Smooth muscle cell (in vitro differentiated cells): ENCODE data around the gene MAPK8IP1. TPM values are rescaled to one million over a fixed set of nuclear protein-coding genes. Genes with fewer than 3 reads are reported as not detected.

ENCODE experiments used
- DNase-seq: peaks from one replicate; lab custom pipeline; 2025; ENCODE audit not compliant: unreplicated experiment; lab: John Stamatoyannopoulos, UW
- H2AFZ ChIP-seq: fragments of 200-600 bp; sonication (generic); 2 replicates; pipeline ENCODE4 v1.6.0; 2016; ENCODE audit warnings: antibody characterized with exemption, low read depth, mild to moderate bottlenecking
- H3F3A ChIP-seq: fragments of 200-600 bp; sonication (generic); 2 replicates; pipeline ENCODE4 v1.6.0; 2017; ENCODE audit warnings: antibody characterized with exemption, low read depth
- H3K27ac ChIP-seq: fragments of 200-600 bp; sonication (generic); 2 replicates; pipeline ENCODE4 v1.5.1; 2016; ENCODE audit warnings: low read depth, mild to moderate bottlenecking
- H3K27me3 ChIP-seq: fragments of 200-600 bp; sonication (generic); 2 replicates; pipeline ENCODE4 v1.6.1; 2016; ENCODE audit warnings: low read depth, mild to moderate bottlenecking
- H3K36me3 ChIP-seq: fragments of 200-600 bp; sonication (generic); 2 replicates; pipeline ENCODE4 v1.5.1; 2016; ENCODE audit warnings: low read depth
- H3K4me1 ChIP-seq: fragments of 200-600 bp; sonication (generic); 2 replicates; pipeline ENCODE4 v1.5.1; 2016; ENCODE audit warnings: low read depth
- H3K4me2 ChIP-seq: fragments of 200-600 bp; sonication (generic); 2 replicates; pipeline ENCODE4 v1.6.0; 2016; ENCODE audit warnings: mild to moderate bottlenecking
- H3K4me3 ChIP-seq: fragments of 200-600 bp; sonication (generic); 2 replicates; pipeline ENCODE4 v1.5.1; 2016; ENCODE audit warnings: mild to moderate bottlenecking
- H3K79me2 ChIP-seq: fragments of 200-600 bp; sonication (generic); 2 replicates; pipeline ENCODE4 v1.6.0; 2016; ENCODE audit warnings: low read depth, mild to moderate bottlenecking
- H3K9ac ChIP-seq: fragments of 200-600 bp; sonication (generic); 2 replicates; pipeline ENCODE4 v1.6.0; 2016; ENCODE audit warnings: low read depth
- H3K9me3 ChIP-seq: fragments of 200-600 bp; sonication (generic); replicated peaks from 2 replicates; pipeline ENCODE4 v1.5.1; 2016; ENCODE audit warnings: low read depth
- H4K20me1 ChIP-seq: fragments of 200-600 bp; sonication (generic); 2 replicates; pipeline ENCODE4 v1.6.0; 2016; ENCODE audit warnings: low read depth
- WGBS: methylation state at CpG from one replicate; pipeline ENCODE4 v1.1.7; 2016; ENCODE audit warnings: low lambda C conversion rate; 5-methylcytosine and 5-hydroxymethylcytosine counted together
- polyA plus RNA-seq: library from polyadenylated mRNA; unstranded; fragments of >200 nt; fragmentation: Nextera tagmentation; extraction: Ambion mirVana; gene quantifications from 2 replicates; pipeline ENCODE4 v1.2.1, GENCODE V29; 2016
- total RNA-seq: library from RNA; depleted of rRNA; stranded (reverse); fragments of >200 nt; gene quantifications from 2 replicates; pipeline ENCODE4 v1.2.3, GENCODE V29; 2014
- TF ChIP-seq, protein P1 (sequence below): fragments of 200-600 bp; sonication (generic); IDR thresholded peaks from 2 replicates; pipeline ENCODE4 v1.5.1; 2017; ENCODE audit warnings: borderline replicate concordance, mild to moderate bottlenecking, antibody characterized with exemption; ENCODE audit not compliant: insufficient read depth, poor library complexity, severe bottlenecking

The MAPK8IP1 gene
- total and polyA plus RNA-seq, 2 experiments from 2014 or later: 5.2 to 8.1 TPM

DNA sequence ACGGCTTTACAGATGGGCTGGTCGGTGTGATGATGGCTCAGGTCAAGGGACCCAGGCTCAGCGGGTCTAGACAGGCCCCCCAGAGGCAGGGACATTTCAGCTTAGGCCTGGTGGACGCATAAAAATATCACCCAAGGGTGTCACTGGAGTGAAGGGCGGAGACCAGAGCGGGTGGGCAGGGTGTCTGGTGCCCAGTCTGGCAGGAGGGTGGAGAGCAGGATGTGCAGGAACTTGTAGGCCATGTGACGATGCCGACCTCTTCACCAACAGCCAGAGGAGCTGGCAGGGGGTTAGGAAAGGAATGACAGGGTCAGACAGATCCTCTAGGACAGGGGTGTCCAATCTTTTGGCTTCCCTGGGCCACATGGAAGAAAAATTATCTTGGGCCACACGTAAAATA lies 4.5 kb downstream of the MAPK8IP1 start:
- TF ChIP-seq, protein P1, sequence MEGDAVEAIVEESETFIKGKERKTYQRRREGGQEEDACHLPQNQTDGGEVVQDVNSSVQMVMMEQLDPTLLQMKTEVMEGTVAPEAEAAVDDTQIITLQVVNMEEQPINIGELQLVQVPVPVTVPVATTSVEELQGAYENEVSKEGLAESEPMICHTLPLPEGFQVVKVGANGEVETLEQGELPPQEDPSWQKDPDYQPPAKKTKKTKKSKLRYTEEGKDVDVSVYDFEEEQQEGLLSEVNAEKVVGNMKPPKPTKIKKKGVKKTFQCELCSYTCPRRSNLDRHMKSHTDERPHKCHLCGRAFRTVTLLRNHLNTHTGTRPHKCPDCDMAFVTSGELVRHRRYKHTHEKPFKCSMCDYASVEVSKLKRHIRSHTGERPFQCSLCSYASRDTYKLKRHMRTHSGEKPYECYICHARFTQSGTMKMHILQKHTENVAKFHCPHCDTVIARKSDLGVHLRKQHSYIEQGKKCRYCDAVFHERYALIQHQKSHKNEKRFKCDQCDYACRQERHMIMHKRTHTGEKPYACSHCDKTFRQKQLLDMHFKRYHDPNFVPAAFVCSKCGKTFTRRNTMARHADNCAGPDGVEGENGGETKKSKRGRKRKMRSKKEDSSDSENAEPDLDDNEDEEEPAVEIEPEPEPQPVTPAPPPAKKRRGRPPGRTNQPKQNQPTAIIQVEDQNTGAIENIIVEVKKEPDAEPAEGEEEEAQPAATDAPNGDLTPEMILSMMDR: no peak
- H3K36me3 ChIP-seq: no peaks in the 10 kb centered on the region
- no peaks in the 10 kb centered on the region for H3K79me2 ChIP-seq
- H3K27me3 ChIP-seq: peaks cover 12% of the 10 kb centered on the region
- H4K20me1 ChIP-seq: peaks cover 3% of the 10 kb centered on the region
- H2AFZ ChIP-seq: no peak overlapping the region
- no peak overlapping the region for H3K9ac ChIP-seq
- H3K4me1 ChIP-seq: no peaks in the 10 kb centered on the region
- H3K4me2 ChIP-seq: no peak overlapping the region
- H3K27ac ChIP-seq: no peak overlapping the region
- no peak overlapping the region for H3K4me3 ChIP-seq
- no peaks in the 10 kb centered on the region for H3F3A ChIP-seq
- WGBS: 95% methylated on average over 9 of the region's 9 CpGs
- no peaks in the 10 kb centered on the region for H3K9me3 ChIP-seq
- DNase-seq: no peak

DNA sequence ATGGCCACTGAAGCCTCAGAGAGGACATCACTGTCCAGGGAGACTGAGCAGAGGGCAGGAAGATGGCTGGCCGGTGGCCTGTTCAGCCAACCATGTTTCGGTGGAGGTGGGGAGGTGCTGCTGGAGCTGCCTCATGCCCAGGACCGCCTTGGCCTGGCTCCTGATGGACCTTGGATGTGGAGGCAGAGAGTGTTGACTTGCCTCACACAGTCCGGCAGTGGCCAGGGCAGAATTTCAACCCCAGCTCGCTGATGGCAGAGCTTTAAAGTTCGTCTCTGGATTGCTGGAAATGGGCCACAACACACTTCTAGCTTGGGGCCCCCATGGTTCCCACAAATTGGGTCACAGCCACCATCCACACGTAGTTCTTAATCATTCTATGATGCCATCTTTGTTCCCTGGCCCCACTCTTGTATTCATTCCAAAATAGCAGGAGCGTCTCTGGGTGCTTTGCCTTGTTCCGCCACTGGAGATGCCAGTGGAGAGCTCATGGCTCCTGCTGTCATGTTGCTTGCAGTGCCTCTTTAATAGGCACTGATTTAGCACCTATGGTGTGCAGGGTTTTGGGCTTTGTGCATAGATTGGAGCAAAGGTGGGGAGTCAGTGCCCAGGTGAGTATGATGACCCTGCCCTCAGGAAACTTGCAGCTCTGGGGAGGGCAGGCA lies 5.6 kb downstream of the MAPK8IP1 start:
- DNase-seq: no peak
- Histone ChIP-seq H3K27ac (no peak overlapping the region), H3K79me2 (no peaks in the 10 kb centered on the region), H3K9ac (no peak overlapping the region), H3K4me1 (peaks cover 2% of the 10 kb centered on the region), H3K27me3 (peaks cover 8% of the 10 kb centered on the region), H4K20me1 (no peaks in the 10 kb centered on the region), H3F3A (no peaks in the 10 kb centered on the region), H3K4me2 (no peak overlapping the region), H3K9me3 (no peaks in the 10 kb centered on the region), H2AFZ (no peak overlapping the region), H3K4me3 (no peak overlapping the region), H3K36me3 (no peaks in the 10 kb centered on the region)
- TF ChIP-seq, protein P1: no peak
- WGBS: 88% methylated on average over 9 of the region's 9 CpGs

DNA sequence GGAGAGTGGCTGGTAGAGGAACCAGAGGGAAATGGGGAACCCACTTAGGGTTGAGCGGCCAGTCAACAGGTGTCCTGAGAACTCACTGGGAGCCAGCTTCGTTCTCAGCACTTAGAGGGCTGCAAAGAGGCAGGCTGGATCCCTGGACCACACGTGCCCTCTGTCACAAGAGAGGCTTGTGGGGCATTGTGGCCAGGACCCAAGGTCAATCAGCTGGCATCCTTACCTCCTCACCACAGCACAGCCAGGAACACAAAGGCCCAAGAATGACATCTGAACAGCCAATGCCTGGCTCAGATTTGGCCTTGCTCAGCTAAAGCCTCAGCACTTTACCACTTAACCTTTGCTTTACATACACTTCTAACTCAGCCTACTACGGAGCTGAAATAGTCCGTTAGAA lies 7.4 kb downstream of the MAPK8IP1 start:
- TF ChIP-seq, protein P1: no peak
- H3K4me3 ChIP-seq: no peak overlapping the region
- H3K4me1 ChIP-seq: peaks cover 10% of the 10 kb centered on the region
- H3K9ac ChIP-seq: no peak overlapping the region
- no peak for DNase-seq
- H3K79me2 ChIP-seq: no peaks in the 10 kb centered on the region
- H3K27me3 ChIP-seq: no peaks in the 10 kb centered on the region
- H3K9me3 ChIP-seq: no peaks in the 10 kb centered on the region
- H3K36me3 ChIP-seq: no peaks in the 10 kb centered on the region
- H3K27ac ChIP-seq: no peak overlapping the region
- no peaks in the 10 kb centered on the region for H4K20me1 ChIP-seq
- H3F3A ChIP-seq: no peaks in the 10 kb centered on the region
- H2AFZ ChIP-seq: no peak overlapping the region
- no peak overlapping the region for H3K4me2 ChIP-seq
- WGBS: 88% methylated on average over 5 of the region's 5 CpGs
